ENCODE results near the gene DNAJB1. TPM values are rescaled to one million over a fixed set of nuclear protein-coding genes. Genes with fewer than 3 reads are reported as not detected.

The DNAJB1 gene
- total and polyA plus RNA-seq, 2 of the 4 experiments (the other 2 are of a cell fraction), result 88.2 to 95.4 TPM

GRCh38 chr19:14515501-14516047, 2.6 kb downstream of the DNAJB1 start:
- H3K4me3 ChIP-seq (ENCODE audit: insufficient read depth, low read depth, low read length), result no peak overlapping the region
- H3K4ac ChIP-seq (ENCODE audit: low read depth, low read length), result no peak overlapping the region
- H3K79me1 ChIP-seq (ENCODE audit: low read depth in 1 of 2, low read length in 2 of 2), result peaks cover 23 to 60% of the 10 kb centered on the region in 2 experiments
- H3K14ac ChIP-seq (replicated peaks; ENCODE audit: low read depth, low read length), result no peak overlapping the region
- in situ Hi-C loops (cut with MboI; ENCODE audit: low sequenced_read_pairs), result no loop called here
- H3K27me3 ChIP-seq (ENCODE audit: control insufficient read depth, insufficient read depth, low read length), result no peaks in the 10 kb centered on the region
- no peak overlapping the region for H2BK15ac ChIP-seq (ENCODE audit: low read depth, low read length)
- no peak overlapping the region for H2BK20ac ChIP-seq (ENCODE audit: low read depth, low read length)
- WGBS, 2 experiments (ENCODE audit: extremely low coverage in 2 of 2, insufficient read length in 1 of 2), result 60% methylated on average over 1 of the region's 8 CpGs; no CpG with 5 or more reads in 1 of the 2 experiments
- H2BK5ac ChIP-seq (ENCODE audit: low read depth, low read length, poor library complexity, severe bottlenecking), result no peak overlapping the region
- intact Hi-C loops (cut with micrococcal nuclease), result no loop called here
- BruUV-seq (replicated peaks), result no TSS peak
- no peak overlapping the region for H2AFZ ChIP-seq (replicated peaks; ENCODE audit: low read length, poor library complexity)
- peak overlapping the region; percentile 98 for H3K4me2 ChIP-seq (ENCODE audit: low read depth, low read length)
- H3K27ac ChIP-seq (ENCODE audit: insufficient read depth, low read length), result no peak overlapping the region
- dilution Hi-C loops (cut with HindIII; ENCODE audit: low sequenced_read_pairs, unreplicated experiment), result no loop called here
- no peaks in the 10 kb centered on the region for H3K9me3 ChIP-seq (ENCODE audit: control insufficient read depth, insufficient read depth, low read length)
- H4K8ac ChIP-seq (ENCODE audit: low read depth in 2 of 2, low read length in 2 of 2), result no peak overlapping the region
- H3K23ac ChIP-seq (ENCODE audit: low read depth, low read length), result 0 out of 2 replicates have a peak overlapping the region, but pooled peaks have one; percentile 87
- peak overlapping the region; percentile 38 for H2AK9ac ChIP-seq (replicated peaks; ENCODE audit: low read depth, low read length, poor library complexity)
- H2AK5ac ChIP-seq (ENCODE audit: low read depth, low read length), result no peak overlapping the region
- ChIA-PET CTCF (no interaction called here), POLR2A (ENCODE audit: unreplicated experiment) (interaction anchor here (0.7 kb wide), 1 partner anchor 12 kb away, joined by 3 read pairs; no protein-coding TSS in a partner anchor)
- peaks cover 27% of the 10 kb centered on the region for H3K36me3 ChIP-seq (ENCODE audit: control insufficient read depth, insufficient read depth, low read length)
- no peak overlapping the region for H4K91ac ChIP-seq (ENCODE audit: insufficient read depth, low read depth, low read length)
- H3K18ac ChIP-seq (ENCODE audit: low read depth, low read length), result no peak overlapping the region
- no peak overlapping the region for H4K5ac ChIP-seq (ENCODE audit: low read depth, low read length)
- peaks cover 20% of the 10 kb centered on the region for H3K4me1 ChIP-seq (ENCODE audit: control insufficient read depth, insufficient read depth, low read length)
- DNase-seq (peak; percentile 52), ATAC-seq (ENCODE audit: low read depth) (no peak)
- peaks cover 25% of the 10 kb centered on the region for H3K9me1 ChIP-seq (ENCODE audit: insufficient read depth, low read length)
- H3K9ac ChIP-seq (ENCODE audit: low read depth, low read length), result no peak overlapping the region
- no peak overlapping the region for H3K56ac ChIP-seq (ENCODE audit: extremely low read depth, insufficient read depth, low read length)
- H2BK120ac ChIP-seq (ENCODE audit: low read depth, low read length), result no peak overlapping the region
- peaks cover 45% of the 10 kb centered on the region for H4K20me1 ChIP-seq (ENCODE audit: insufficient read depth, low read length)
- no peak for TF ChIP-seq CTCF (conservative IDR thresholded peaks at IDR 0.05; ENCODE audit: low read depth, low read length)
- 0 out of 2 replicates have a peak, but pooled peaks have one; percentile 36 for TF ChIP-seq POLR2A (IDR thresholded peaks at IDR 0.05; ENCODE audit: low read depth, low read length)

Data from IMR-90 (cell line).